ENCODE data around the gene WWP2.
"Not testable (repeated sequence)": the region's sequence is repeated elsewhere in the genome, so short reads cannot be mapped to it uniquely, and the experiment has no call there.

Gene WWP2

DNA sequence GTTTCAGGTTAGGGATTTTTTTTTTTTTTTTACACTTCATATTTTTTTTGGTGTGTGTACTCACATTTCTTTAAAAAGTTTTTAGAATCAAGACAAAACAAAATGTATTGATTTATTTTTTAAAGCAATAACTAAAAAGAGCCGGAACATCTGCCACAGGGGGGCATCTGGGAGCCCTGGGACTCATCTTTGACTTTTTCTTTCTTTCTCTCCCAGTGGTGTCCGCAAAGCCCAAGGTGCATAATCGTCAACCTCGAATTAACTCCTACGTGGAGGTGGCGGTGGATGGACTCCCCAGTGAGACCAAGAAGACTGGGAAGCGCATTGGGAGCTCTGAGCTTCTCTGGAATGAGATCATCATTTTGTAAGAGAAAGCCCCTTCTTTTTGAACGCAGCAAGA, 36.3 kb downstream of the WWP2 start:
- no peak for DNase-seq

DNA sequence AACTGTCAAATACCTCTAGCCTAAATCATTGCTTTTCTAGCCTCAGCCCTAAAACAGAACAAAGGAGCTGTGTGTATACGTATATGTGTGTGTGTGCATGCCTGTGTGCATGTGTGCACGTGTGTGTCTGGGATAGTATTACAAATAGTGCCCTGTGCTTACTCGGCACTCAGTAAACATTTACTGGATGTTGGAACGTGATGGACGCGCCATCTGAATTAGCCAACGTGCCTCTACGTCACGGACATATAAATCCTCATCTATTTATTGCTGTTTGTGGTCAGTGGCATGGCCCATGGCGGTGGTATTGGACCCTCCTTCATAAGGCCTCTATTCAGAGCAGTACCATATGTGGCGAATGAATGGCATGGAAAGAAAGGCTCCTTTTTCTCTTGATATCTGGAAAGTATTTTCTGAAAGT, 37.5 kb downstream of the WWP2 start:
- no peak for DNase-seq

DNA sequence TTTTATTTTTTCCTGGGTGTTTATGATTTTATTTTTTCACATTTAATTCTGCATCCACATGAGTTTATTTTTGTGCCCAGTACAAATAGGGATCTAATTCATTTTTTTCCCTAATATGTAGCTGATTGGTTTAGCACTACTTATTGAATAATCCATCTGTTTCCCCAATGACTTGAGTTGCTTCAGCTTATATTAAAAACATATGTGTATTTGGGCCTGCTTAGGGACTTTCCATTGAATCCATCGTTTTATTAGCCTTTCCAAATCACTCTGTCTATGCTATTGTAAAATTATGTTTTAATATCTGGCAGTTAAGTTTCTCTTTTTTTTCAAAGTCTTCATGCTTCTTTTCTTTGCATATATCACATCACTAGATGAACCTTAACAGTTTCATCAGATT, 42.2 kb downstream of the WWP2 start:
- no peak for DNase-seq

DNA sequence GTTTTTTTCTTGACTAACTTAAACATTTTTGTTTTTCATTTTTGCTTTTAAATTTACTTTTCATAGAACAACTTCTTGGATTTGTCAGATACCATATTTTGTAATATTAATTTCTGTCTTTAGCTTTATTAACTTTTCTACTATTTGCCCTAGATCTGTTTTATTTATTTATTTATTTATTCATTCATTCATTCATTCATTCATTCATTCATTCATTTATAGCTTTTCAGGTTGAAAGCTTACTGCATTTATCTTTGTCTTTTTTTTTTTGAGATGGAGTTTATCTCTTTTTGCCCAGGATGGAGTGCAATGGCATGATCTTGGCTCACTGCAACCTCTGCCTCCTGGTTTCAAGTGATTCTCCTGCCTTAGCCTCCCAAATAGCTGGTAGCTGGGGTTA, 44.6 kb downstream of the WWP2 start:
- DNase-seq, result not testable (repeated sequence)

DNA sequence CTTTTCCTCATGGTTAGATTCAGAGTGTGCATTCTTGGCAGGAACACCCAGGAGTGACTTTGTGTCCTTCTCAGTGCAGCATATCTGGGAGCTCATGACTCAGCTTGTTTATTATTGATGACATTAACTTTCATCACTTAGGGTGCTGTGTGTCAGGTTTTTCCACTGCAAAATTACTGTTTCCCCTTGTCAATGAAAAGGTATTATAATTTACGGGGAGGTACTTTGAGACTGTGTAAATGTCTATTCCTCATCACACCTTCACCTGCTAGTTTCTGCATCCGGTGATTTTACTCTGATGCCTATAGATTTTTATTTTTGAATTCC, 50.5 kb downstream of the WWP2 start:
- DNase-seq, result no peak

DNA sequence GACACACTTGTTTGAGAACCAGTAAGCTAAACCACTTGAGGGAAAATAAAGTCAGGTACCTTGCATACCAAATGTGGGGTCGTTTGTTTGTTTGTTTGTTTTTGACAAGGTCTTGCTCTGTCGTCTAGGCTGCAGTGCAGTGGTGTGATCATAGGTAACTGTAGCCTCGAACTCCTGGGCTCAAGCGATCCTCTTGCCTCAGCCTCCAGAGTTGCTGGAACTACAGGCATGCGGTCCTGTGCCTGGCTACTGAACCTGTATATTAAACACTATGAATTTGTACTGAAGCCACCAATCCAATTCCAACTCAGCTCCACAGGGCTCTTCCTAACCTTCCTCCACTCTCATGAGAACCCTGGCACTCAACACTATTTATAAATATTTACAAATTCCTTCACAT, 51.9 kb downstream of the WWP2 start:
- DNase-seq, result no peak

DNA sequence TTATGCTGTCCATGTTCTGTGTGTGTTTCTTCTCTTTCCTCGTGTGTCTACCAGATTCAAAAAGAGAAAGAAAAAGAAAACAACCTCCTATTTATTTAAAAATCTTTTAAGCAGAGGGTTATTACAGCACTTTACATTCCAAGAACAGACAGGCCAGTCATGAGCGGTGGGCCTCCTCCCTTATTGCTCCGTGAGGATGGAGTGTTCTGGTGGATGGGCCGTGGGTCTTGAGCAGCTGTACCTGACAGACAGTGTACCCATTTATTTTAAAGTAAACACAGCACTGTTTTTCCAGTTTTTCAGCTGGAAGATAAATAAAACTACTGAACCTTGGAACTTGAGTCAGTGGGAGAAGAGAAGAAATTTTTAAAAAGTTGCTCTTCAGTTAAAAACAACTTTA, 52.4 kb downstream of the WWP2 start:
- DNase-seq, result no peak

DNA sequence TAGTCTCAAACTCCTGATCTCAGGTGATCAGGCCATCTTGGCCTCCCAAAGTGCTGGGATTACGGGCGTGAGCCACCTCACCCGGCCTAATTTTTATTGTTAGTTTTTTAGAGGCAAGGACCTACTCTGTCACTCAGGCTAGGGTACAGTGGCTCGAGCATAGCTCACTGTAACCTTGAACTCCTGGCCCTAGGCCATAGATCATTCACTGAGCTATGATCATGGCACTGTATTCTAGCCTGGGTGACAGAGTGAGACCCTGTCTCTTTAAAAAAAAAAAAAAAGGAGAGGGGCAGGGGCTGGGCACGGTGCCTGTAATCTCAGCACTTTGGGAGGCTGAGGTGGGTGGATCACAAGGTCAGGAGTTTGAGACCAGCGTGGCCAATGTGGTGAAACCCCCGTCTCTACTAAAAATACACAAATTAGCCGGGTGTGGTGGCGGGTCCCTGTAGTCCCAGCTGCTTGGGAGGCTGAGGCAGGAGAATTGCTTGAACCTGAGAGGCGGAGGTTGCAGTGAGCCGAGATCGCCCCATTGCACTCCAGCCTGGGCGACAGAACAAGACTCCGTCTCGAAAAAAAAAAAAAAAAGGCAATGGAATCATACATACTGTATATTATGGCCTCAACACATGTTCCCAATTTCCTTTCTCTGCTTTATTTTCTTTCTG, 53.2 kb downstream of the WWP2 start:
- DNase-seq, result not testable (repeated sequence)

DNA sequence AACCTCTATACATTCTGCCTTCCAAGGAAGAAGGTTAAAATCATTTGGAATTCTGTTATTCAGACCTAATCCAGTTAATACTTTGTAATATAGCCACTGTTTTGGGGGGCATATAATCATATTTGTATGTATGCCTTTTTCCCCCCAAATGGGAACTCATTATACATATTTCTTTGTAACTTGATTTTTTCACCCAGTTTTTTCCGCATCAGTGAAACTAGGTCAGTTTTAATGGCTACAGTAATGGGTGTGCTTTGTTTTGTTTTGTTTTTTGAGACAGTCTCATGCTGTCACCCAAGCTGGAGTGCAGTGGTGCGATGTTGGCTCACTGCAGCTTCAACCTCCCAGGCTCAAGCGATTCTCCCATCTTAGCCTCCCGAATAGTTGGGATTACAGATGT, 54.9 kb downstream of the WWP2 start:
- no peak for DNase-seq

DNA sequence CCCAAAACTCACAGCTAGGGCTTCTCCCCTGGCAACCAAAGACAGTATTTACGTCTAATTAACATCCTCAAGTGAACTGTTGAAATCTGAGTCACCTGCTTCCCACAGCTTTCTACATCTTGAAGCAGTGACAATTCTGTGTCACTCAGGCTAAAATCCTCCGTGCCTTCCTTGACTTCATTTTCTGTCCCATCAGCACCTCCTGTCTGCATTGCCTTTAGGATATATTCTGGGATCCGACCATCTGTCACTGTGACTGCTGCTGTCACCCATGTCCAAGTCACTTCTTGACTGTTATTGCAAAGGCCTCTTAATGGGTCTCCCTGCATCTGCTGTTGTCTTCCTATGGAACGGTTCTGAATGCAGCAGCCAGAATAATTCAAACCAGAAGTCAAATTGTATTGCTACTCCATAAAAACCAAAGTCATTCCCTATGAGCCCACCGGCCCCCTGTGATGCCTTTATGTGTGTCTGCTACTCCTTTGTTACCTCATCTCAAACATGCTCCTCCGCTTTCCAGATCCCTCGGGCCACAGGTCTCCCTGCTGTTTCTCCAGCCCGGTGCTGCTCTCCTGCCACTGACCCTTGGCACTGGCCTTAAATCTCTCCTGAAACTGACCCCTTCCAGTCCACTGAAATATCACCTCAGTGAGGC, 56.9 kb downstream of the WWP2 start:
- DNase-seq, result no peak

DNA sequence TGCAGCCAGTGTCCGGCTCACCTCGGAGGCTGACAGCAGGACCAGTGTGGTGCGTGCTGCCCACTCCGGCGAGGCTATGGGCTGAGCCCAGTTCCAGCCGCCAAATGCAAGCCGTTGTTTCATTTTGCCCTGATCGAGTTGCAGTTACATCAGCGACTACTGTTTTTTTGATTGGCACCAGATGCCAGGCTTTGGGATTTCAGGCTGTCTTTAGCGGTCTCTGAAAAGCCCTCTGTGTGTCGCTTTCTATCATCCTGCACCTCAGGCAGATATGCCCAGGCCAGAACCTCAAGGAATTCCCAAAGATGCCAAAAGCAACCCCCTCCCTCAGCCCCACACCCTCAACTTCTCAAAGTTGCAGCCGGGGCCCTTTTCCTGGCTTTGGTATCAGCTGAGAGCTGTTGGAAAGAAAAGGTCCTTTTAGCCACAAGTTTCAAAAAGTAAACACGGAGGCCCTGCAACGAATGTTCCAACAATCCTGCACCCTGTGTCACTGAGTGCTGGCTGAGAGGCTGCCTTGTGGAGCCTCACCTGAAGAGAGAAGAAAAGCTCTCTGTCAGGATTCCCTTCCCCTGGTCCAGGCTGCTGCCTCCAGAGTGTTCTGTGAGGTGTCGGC, 58.9 kb downstream of the WWP2 start:
- no peak for DNase-seq

DNA sequence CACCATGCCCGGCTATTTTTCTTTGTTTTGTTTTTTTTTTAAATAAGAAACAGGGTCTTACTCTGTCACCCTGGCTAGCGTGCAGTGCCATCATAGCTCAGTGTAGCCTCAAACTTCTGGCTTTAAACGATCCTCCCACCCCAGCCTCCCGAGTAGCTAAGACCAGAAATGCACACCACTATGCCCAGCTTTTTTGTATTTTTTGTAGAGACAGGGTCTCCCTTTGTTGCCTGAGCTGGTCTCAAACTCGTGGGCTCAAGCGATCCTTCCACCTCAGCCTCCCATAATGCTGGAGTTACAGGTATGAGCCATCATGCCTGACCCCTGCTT, 59.7 kb downstream of the WWP2 start:
- DNase-seq, result no peak

DNA sequence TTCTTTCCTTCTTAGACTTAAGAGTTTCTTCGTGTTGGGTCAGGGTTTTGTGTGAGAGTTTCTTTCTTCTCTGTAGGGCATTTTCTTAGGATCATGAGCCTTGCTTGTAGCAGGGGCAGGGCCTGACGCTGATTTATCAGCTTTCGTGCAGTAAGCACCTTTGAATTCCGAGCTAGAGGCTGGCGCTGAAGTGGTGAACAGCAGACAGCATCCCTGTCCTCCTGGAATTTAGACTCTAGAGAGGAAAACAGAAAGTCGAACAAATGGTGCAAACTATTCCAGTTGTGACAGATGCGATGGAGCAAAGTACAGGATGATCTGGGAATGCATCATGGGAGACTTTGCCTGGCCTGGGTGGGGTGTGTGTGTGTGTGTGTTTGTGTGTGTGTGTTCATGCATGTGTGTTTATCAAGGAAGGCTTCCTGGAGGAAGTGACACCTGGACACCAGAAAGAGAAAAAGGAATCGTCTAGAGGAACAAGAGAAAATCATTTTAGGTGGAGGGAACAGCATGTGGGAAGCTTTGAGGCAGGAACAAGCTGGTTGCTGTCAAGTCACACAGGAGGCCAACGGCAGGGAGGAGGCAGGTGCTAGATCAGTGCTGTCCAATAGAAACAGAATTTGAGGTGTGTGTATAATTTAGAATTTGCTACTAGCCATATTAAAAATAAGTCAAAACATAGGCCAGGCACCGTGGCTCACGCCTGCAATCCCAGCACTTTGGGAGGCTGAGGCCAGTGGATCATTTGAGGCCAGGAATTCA, 60.2 kb downstream of the WWP2 start:
- no peak for DNase-seq

DNA sequence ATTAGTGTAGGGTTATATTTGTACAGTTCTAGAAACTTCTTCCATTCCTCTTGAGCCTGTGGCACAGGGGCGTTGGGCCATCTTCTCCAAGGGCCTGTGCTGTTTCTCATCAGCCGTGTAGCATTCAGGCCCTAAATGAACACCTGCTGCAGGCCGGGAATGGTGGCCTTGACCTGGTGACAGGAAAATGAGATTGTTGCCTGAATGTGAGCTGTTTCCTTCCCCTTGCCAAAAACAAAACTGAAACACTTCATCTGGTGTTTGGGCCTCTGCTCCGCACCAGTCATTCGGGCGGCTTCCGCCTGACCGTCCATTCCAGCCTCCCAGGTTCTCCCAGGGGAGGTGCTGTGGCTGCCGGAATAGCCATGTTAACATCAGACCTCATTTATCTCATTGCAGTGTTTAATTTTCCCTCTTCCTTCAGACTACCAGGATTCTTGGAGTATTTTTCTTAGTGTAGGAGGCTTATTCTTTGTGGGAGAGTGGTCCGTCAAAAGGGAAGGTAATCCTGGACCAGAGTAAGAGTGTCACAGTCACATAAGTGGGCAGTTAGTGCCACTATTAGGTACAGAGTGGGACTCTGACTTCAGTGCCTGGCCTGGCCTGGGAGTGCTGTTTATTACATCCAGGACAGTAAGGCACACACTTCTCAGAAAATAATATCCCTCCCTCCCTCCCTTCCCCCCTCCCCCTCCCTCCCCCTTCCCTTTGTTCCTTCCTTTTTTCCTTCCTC, 61.9 kb downstream of the WWP2 start:
- no peak for DNase-seq

DNA sequence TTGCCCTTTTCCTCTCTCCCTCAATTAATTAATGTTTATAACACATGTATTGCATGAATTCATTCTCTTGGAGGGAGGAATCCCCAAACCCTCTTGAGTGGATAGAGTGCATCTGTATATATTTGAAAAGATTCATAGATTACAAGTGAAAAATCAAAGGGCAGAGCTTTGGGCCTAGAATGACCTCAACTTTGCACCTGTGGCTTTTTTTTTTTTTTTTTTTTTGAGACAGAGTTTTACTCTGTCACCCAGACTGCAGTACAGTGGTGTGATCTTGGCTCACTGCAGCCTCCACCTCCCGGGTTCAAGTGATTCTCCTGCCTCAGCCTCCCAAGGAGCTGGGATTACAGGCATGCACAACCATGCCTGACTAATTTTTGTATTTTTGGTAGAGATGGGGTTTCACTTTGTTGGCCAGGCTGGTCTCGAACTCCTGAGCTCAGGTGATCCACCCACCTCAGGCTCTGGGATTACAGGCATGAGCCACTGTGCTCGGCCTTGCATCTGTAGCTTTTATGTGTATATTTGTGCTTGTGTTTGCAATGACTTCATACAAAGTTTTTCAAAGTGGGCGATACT, 62.5 kb downstream of the WWP2 start:
- not testable (repeated sequence) for DNase-seq

DNA sequence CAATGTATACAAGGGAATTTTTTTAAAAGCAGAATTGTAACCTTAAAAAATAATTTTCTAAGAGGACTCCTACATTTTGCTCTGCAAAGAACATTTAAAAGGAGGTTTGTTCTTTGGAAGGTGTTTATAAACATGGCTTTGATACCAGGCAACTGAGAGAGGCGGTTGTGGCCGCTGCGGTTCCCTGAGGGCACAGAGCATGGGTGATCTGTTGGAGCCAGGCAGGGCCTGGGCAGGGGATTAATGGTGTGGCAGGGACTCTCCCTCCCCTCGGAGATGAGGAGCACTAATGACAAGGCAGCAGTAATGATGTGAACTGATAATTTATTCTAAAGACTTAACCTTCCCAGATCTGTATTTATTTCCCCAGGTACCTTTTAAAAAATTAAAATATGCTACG, 65.4 kb downstream of the WWP2 start:
- no peak for DNase-seq

DNA sequence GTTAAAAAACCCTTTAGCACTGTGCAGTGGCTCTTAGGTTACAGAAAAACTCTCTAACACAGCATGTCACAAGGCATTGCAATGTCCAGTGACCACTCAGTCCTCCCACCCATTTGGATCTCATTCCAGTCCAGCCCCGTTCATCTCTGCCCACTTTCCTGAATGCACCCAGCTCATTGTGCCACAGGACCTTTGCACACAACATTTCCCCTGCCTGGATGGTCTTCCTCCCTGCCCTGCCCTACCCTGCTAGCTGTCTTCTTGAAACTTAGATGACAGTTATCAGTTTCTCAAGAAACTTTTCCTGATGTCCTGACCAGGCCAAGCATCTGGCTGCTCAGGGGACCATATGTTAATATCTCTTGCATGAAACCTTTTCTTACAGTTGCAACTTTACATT, 67.2 kb downstream of the WWP2 start:
- DNase-seq, result no peak

DNA sequence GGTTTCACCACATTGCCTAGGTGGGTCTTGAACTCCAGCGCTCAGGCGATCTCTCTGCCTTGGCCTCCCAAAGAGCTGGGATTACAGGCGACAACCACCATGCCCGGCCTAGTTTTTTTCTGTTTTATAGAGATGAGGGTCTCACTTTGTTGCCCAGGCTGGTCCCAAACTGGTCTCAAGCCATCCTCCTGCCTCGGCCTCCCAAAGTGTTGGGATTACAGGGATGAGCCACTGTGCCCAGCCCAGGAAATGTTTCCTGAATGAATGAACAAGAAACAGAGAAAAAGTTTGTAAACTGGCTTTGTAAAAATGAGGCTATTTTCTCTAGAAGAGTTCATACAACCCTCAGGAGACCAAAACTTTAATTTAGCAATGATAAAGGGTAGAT, 68.0 kb downstream of the WWP2 start:
- no peak for DNase-seq

DNA sequence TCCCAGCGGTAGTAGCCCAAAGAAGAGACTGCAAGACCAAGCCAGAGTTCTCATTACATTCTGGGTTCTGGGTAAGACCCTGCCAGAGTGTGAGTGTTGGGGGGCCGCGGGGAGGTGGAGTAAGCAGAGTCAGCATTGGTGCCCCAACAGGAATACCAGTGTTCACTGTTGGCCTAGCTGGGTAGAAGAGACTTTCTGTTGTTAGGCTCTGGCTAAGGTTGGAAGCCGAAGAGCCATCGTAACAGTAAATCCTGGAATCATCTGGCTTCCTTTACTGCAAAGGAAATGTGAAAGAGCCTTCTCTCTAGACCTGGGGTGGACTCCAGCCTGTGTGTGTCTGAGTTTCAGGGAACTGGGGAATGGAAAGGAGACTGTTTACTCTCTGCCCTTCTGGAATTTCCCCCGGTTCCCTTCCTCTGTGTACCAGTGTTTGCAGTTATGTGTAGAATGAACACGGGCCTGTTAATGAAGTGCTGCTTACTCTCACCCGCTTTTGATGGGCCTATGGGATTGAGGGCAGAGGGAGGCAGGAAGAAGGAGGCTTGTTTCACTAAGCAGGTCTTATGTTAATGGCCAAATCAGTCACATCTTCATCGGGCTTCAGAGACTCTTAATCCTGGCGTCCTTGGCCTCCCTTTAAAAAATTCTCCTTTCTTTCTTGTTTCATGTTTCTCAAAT, 68.5 kb downstream of the WWP2 start:
- no peak for DNase-seq

DNA sequence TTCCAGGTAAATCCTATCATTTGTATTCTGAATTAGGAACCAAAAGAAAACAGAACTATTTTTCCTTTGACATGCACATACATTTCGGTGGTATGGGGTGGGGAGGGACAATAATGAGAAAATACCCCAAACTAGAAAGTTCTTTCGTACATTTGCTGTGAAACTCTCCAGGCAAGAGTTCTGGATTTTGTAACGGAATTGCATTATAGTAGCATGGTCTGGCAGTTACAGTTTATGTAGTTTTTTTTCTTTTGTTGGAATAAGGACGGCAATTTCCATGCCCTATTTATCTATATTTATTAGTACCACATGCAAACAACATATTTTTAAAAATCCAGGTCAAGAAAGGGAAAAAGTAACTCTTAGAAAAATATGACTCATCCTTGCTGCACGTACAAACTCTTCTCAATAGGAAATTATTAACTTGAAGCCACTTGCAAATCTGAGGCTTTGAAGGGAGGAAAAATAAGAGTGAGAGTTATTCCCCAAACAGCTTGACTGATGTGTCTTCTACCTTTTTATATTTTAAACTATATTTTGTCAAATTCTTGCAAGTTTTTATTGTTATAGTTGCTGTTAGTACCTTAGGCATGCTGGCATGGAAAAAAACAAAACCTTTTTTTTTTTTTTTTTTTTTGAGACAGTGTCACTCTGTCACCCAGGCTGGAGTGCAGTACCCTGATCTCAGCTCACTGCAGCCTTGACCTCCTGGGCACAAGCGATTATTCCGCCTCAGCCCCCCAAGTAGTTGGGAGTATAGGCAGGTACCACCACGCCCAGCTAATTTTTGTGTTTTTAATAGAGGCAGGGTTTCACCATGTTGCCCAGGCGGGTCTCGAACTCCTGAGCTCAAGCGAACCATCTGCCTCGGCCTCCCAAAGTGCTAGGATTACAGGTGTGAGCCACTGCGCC, 69.3 kb downstream of the WWP2 start:
- no peak for DNase-seq
